Type B pancreatic cell (in vitro differentiated cells): ENCODE results near the gene DOK5. TPM values are rescaled to one million over a fixed set of nuclear protein-coding genes. Genes with fewer than 3 reads are reported as not detected.

Source experiments
- DNase-seq: peaks from one replicate; pipeline ENCODE4 v3.0.0; 2021; ENCODE audit warnings: mixed read lengths; ENCODE audit not compliant: unreplicated experiment; ENCODE audit errors: extremely low spot score
- H3K27ac Mint-ChIP-seq: 2 replicates; pipeline ENCODE4 v1.8.0; 2021; ENCODE audit warnings: mild to moderate bottlenecking, mixed read lengths
- H3K27me3 Mint-ChIP-seq: 2 replicates; pipeline ENCODE4 v1.8.0; 2021; ENCODE audit warnings: mixed read lengths
- H3K36me3 Mint-ChIP-seq: 2 replicates; pipeline ENCODE4 v1.8.0; 2021; ENCODE audit warnings: mixed read lengths
- H3K4me1 Mint-ChIP-seq: one replicate; pipeline ENCODE4 v1.8.0; 2021; ENCODE audit warnings: mixed read lengths; ENCODE audit not compliant: unreplicated experiment
- H3K4me3 Mint-ChIP-seq: 2 replicates; pipeline ENCODE4 v1.8.0; 2021; ENCODE audit warnings: mild to moderate bottlenecking, mixed read lengths
- H3K9me3 Mint-ChIP-seq: 2 replicates; pipeline ENCODE4 v1.8.0; 2021; ENCODE audit warnings: mixed read lengths
- total RNA-seq: library from RNA; stranded (reverse); gene quantifications from 2 replicates; pipeline ENCODE4 v1.2.1, GENCODE V29; 2021; ENCODE audit warnings: low replicate concordance
- TF ChIP-seq, protein P1 (sequence below): fragments of 200-600 bp; sonication (generic); conservative IDR thresholded peaks from 2 replicates; pipeline ENCODE4 v1.5.0; 2021; ENCODE audit warnings: antibody characterized with exemption, mild to moderate bottlenecking

DOK5 gene
- total RNA-seq, 1 donor from 2014 or later, result 26.9 TPM

DNA sequence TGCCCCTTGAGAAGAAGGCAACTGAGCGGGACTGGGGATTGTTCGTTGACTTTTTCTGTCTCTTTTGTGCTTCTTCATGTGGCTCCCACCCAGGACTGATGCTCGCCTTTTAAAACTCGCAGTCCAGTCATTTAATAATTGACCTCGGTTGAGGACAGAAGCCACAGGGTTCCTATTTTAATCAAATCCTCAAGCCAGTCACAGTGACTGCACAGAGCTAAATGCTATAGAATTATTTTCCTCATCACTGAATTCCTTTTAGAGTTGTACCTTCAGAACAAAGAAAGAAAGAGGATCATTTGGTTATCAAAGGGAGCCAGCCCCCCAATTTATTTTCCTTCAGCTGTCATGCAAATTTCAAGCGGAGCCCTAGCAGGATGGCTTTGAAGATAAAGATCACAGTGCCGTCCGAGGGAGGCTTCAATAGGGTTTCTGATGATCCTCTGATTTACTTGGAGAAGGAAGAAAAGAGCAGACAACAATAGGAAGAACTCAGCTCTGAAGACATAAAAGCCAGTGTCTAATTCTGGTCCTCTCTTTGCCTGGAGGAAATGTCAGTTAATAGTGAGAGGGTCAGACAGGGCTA, 186.6 kb downstream of the DOK5 start:
- peaks cover 13% of the 10 kb centered on the region for H3K9me3 Mint-ChIP-seq
- TF ChIP-seq, protein P1, sequence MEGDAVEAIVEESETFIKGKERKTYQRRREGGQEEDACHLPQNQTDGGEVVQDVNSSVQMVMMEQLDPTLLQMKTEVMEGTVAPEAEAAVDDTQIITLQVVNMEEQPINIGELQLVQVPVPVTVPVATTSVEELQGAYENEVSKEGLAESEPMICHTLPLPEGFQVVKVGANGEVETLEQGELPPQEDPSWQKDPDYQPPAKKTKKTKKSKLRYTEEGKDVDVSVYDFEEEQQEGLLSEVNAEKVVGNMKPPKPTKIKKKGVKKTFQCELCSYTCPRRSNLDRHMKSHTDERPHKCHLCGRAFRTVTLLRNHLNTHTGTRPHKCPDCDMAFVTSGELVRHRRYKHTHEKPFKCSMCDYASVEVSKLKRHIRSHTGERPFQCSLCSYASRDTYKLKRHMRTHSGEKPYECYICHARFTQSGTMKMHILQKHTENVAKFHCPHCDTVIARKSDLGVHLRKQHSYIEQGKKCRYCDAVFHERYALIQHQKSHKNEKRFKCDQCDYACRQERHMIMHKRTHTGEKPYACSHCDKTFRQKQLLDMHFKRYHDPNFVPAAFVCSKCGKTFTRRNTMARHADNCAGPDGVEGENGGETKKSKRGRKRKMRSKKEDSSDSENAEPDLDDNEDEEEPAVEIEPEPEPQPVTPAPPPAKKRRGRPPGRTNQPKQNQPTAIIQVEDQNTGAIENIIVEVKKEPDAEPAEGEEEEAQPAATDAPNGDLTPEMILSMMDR, result no peak
- peaks cover 3% of the 10 kb centered on the region for H3K27me3 Mint-ChIP-seq
- H3K36me3 Mint-ChIP-seq, result no peaks in the 10 kb centered on the region
- no peak for DNase-seq
- H3K4me1 Mint-ChIP-seq, result peaks cover 36% of the 10 kb centered on the region
- H3K4me3 Mint-ChIP-seq, result no peak overlapping the region
- peak overlapping the region; percentile 46 for H3K27ac Mint-ChIP-seq

DNA sequence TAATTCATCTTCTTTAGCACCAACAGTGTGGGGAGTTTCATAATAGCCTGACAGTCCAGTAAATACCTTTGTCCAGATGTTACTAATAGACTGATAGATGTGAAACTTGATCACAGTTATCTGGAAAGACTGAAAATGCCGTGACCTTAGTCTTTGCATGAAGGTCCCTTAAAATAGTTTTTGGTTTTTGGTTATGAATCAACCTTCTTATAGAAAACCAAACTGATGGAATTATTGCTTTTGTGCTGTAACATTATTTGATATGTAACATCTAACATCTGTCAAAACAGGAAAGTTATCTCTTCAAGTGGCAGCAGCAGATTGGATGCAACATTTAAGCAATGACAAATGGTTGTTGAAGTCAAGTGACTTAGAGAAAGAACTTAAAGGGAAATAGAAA, 190.4 kb downstream of the DOK5 start:
- H3K27ac Mint-ChIP-seq, result no peak overlapping the region
- H3K36me3 Mint-ChIP-seq, result peaks cover 3% of the 10 kb centered on the region
- H3K27me3 Mint-ChIP-seq, result peaks cover 17% of the 10 kb centered on the region
- peaks cover 36% of the 10 kb centered on the region for H3K4me1 Mint-ChIP-seq
- TF ChIP-seq, protein P1, result no peak
- H3K4me3 Mint-ChIP-seq, result no peak overlapping the region
- H3K9me3 Mint-ChIP-seq, result peaks cover 9% of the 10 kb centered on the region
- no peak for DNase-seq

DNA sequence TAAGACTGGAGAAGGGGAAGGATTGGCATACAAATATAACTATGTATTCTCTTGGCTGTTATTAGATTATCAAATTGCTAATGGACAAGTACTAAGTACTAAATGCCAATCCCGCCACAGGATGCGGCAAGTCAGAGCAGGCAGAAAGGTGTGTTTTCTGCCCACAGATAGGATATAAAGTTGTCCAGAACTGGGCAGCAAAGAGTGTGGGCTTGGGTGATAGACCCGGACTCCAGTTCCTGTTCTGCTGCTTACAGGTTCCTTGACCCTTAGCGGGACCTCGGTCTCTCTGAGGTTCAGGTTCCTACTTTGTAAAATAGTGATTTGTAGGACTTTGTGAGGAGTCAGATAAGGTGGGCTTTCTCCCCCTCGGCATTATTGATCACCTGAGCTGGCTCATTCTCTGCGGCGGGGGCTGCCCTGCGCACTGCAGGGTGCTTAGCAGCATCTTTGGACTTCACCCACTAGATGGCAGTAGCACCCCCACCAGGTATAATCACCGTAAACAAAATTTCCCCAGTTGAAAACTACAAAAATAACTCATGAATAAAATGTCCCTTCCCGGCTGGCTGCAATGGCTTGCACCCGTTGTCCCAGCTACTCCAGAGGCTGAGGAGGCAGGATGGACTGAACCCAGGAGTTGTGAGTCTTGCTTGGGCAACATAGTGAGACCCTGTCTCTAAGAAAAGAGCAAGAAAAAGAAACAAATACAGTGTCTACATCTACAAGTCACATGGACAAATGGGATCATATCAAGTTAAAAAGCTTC, 193.1 kb downstream of the DOK5 start:
- Mint-ChIP-seq H3K27me3 (peaks cover 16% of the 10 kb centered on the region), H3K4me1 (peaks cover 30% of the 10 kb centered on the region), H3K27ac (no peak overlapping the region), H3K9me3 (peaks cover 9% of the 10 kb centered on the region), H3K36me3 (peaks cover 3% of the 10 kb centered on the region), H3K4me3 (peak overlapping the region; percentile 47)
- TF ChIP-seq, protein P1, result peak; percentile 80
- DNase-seq, result no peak

DNA sequence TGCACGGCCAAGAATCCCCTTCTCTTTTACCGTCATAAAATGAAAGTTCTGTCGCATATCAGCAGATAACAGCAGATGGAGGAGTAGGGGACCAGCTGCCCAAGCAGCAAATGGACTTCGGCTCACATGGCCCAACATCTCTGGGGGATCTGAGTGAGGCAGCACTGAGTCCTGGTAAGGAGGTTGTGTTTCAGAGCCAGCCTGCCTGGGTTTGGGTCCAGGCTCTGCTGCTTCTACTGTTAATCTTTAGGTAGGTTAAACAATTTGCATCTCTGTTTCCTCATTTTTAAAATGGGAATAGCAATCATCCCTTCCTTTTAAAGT, 193.6 kb downstream of the DOK5 start:
- TF ChIP-seq, protein P1, result no peak
- Mint-ChIP-seq H3K4me1 (peaks cover 33% of the 10 kb centered on the region), H3K4me3 (peak overlapping the region; percentile 17), H3K27ac (no peak overlapping the region), H3K36me3 (peaks cover 3% of the 10 kb centered on the region), H3K9me3 (peaks cover 9% of the 10 kb centered on the region), H3K27me3 (peaks cover 16% of the 10 kb centered on the region)
- DNase-seq, result no peak

DNA sequence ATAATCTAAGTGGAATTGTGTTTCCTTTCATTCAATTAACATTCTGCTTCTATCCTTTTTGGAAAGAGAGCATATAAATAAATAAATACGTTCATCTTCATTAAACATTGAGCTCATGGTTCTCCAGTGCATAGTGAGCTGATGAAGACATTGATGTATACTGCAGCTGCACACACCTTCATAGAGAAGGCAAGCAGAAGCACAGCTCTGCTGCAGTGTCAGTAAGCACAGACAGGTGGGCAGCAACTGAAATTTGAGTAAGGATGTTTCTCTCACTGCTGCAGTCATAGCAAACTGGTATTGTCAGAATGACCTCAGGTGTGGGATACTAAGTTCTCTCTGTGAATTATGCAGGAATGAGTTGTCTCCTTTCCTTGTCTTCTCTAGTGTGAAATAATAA, 202.9 kb downstream of the DOK5 start:
- Mint-ChIP-seq H3K4me3 (no peak overlapping the region), H3K9me3 (peaks cover 4% of the 10 kb centered on the region), H3K36me3 (no peaks in the 10 kb centered on the region), H3K27ac (no peak overlapping the region), H3K27me3 (peaks cover under 1% of the 10 kb centered on the region), H3K4me1 (peaks cover 26% of the 10 kb centered on the region)
- TF ChIP-seq, protein P1, result no peak
- no peak for DNase-seq
